GM21515 (cell line): ENCODE measurements around the gene H1-8.
"Not testable (repeated sequence)": the region's sequence is repeated elsewhere in the genome, so short reads cannot be mapped to it uniquely, and the experiment has no call there.

Experiments
- ATAC-seq: cut with Tn5 transposase; IDR thresholded peaks from one replicate; pipeline ENCODE4 v1.9.1; 2021; ENCODE audit not compliant: unreplicated experiment

The H1-8 gene, protein sequence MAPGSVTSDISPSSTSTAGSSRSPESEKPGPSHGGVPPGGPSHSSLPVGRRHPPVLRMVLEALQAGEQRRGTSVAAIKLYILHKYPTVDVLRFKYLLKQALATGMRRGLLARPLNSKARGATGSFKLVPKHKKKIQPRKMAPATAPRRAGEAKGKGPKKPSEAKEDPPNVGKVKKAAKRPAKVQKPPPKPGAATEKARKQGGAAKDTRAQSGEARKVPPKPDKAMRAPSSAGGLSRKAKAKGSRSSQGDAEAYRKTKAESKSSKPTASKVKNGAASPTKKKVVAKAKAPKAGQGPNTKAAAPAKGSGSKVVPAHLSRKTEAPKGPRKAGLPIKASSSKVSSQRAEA

GRCh38 chr3:129543156-129543790, at the start of gene H1-8:
H1-8 (plus strand) TSS chr3:129543175; CDS start chr3:129543219, 44 bp downstream.
- no peak for ATAC-seq

GRCh38 chr3:129493206-129493605, 49.8 kb upstream of the H1-8 start:
- no peak for ATAC-seq

DNA sequence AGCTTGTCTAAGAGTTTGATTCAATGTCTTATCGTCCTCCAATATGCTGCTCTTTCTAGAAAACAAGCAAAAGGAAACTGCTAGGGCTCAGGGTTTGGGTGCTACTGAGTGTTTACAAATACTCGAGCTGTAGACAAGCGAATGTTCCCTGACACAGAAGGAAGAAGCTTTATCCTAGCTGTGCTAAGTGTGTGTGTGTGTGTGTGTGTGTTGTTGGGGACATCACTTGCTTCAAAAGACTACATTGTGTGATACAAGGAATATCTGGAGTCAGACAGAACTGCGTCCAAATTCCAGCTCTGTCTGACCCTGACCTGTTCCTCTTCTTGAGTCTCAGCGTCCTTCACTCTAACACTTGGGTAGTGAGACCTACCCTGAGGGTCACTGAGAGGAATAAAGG, 48.5 kb upstream of the H1-8 start:
- not testable (repeated sequence) for ATAC-seq

DNA sequence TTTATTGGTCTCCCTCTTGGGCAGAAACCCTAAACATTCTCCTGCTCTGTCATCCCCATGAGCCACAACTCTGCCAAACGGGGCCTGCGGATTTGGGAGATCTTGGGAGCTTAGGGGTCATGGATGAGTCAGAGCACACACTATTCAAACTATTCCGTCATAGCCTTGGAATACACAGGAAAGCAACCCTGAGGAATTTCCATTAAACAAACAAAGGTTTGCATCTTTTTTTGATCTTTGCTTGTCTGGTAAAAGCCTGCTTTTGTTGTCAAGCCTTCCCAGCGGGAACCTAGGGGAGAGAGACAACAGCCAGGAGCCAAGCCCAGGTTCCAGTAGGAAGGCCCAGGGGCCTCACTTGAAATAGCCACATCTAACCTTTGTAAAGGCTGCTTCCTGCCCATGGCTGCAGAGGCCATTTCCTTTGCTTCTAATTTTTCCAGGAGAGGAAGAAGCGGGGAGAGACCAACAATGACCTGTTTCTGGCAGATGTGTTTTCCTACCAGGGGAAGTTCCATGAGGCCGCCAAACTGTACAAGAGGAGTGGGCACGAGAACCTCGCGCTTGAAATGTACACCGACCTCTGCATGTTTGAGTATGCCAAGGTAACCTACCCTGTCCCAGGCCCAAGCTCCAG, 47.9 kb upstream of the H1-8 start:
- not testable (repeated sequence) for ATAC-seq

DNA sequence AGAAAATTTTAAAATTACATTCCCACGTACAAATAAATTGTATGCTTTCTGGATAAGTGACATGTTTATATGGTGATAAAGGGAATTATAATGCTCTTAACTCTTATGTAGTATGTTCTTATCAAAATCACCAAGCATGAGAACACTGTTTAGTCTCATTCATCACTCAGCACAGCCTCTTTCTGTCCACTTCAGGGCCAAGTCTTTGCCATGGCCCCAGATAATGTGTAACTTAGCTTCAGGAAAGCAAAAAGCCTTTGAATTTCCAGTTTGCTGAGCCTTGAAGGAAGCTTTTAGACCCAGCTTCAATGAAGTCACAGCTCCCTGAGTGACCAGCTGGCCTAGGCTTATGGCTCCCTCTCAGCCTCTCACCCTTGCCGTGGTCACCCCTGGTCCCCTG, 45.1 kb upstream of the H1-8 start:
- ATAC-seq, result not testable (repeated sequence)

GRCh38 chr3:129498603-129499488, 44.1 kb upstream of the H1-8 start:
- not testable (repeated sequence) for ATAC-seq

DNA sequence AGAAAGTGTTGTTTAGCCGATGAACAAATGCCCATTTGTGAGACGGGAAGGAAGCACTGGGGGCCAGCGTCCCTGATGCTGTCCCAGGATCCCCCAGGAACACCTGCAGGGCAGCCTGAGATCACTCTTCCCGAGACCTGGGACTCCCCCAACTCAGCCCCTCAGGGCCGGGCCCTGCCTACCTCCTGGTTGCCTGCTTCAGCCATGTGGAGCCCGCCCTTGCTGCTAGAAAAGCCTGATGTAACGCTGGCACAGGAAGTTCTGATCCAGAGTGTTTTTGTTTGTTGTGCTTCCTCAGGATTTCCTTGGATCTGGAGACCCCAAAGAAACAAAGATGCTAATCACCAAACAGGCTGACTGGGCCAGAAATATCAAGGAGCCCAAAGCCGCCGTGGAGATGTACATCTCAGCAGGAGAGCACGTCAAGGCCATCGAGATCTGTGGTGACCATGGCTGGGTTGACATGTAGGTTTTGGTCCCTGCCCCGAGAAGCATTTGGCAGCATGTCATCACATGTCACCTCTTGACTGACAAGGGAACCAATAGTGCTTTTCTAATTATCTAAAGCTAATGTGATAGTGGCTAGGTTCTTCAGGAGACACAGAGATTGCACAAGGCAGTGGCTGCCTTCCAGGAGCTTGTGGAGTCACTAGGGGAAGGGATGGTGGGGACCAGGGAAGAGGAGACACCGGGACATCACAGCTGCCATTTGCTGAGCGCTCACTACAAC, 43.2 kb upstream of the H1-8 start:
- ATAC-seq, result not testable (repeated sequence)

GRCh38 chr3:129500334-129500658, 42.7 kb upstream of the H1-8 start:
- ATAC-seq, result no peak

GRCh38 chr3:129501630-129502029, 41.3 kb upstream of the H1-8 start:
- ATAC-seq, result no peak

- ATAC-seq, result no peak
Observed at GRCh38 chr3:129502641-129503408, 40.1 kb upstream of the H1-8 start.

DNA sequence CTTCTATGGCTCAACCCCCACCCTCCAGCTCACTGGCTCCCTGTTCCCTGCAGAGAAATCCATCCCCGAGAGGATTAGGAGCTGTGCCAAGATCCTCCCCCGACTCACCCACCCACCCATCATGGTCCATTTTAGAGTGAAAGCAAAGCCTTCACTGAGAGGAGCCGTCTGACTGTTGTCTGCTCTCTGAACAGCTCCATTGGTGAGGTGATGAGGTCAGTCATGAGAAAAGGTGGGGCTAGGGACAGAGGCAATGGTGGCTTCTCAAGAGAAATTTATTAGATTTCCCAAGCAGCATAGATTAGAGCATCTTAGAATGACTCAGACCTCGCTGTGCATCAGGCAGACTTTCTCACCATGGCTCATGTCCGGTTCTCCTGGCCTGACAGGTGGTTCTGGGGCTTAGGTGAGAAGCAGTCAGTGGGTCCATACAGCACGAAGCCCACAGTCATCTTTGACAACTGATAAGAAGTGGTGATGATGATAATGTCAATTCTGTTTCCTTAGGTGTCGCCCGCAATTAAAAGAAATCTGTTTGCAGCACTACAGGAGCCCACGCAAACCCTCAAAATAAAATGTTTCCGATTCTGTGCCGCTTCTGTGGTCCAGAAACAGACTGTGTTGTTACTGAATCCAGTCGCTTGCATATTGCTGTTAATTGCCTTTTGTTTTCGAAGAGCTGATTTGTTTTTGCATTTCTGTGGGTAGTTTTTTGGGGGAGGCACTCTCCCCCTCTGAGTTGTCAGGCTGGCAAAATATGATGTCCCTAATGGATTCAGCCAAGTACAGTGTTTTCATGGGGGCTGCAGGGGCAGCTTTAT, 39.3 kb upstream of the H1-8 start:
- no peak for ATAC-seq

DNA sequence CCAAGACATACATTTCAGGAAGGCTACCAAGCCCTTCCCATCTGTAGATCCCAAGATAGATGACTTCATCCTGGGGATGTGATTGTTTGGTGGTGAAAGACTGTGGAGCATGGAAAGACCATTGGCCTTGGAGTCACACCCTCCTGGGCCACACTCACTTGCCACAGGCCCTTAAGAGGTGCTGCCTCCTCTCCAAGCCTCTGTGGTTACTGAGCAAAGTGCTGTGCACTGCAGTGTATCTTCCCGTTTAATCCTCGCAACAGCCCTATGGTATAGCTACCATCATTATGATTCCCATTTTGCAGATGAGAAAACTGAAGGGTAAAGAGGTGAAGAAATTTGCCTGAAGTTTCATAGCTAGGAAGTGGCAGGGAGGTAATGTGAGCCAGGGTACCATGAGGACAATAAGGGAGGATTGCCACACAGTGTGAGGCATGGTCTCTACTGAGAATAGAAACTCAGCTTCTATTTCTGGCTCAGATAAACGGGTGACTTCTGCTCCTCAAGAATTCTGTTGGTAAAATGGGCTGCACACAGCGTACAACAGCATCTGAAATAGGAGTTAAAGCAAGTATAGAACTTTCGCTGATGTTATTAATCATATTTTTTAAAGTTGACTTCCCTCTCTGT, 38.4 kb upstream of the H1-8 start:
- no peak for ATAC-seq

GRCh38 chr3:129505341-129505740, 37.6 kb upstream of the H1-8 start:
- no peak for ATAC-seq

DNA sequence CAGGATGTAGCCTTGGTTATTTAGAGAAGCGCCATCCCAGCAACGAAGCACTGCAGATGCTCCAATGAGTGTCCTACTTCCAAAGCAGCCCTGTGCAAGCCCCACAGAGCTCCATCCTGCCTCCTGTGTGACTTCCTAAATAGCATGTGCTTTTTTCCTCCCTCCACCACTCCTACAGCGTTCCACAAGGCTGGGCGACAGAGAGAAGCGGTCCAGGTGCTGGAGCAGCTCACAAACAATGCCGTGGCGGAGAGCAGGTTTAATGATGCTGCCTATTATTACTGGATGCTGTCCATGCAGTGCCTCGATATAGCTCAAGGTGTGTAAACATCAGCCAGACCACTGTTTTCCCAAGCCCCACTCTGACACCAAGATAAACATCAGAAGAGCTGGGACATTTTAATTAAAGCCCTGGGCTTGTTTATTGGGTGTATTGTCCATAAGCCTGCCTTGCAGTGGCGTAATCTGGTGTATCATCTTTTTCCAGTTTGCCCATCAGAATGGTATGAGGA, 36.7 kb upstream of the H1-8 start:
- ATAC-seq, result no peak

GRCh38 chr3:129507181-129507831, 35.7 kb upstream of the H1-8 start:
- no peak for ATAC-seq

- ATAC-seq, result no peak
Observed at GRCh38 chr3:129512595-129512994, 30.4 kb upstream of the H1-8 start.

GRCh38 chr3:129513705-129514104, 29.3 kb upstream of the H1-8 start:
- no peak for ATAC-seq

DNA sequence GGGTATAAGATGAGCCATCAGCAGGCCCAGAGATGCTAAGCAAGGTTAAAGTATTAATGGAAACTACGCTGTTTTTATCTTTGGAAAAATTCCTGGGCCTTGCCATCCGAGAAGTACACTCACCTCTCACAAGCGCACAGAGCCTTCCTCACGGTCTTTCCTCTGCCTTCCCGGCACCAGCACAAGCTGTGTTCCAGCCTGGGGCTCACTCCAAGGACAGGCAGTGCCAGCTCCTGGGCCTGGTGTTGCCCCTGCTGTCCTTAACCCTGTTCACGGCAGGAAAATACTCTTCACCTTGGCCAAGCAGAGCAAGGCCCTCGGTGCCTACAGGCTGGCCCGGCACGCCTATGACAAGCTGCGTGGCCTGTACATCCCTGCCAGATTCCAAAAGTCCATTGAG, 28.9 kb upstream of the H1-8 start:
- no peak for ATAC-seq
